GM12892 (cell line): ENCODE data around the gene AGO3.

ENCODE experiments used
- POLR2AphosphoS5 ChIP-seq: IDR thresholded peaks from 2 replicates; pipeline ENCODE4 v1.6.1; 2011; ENCODE audit warnings: low read depth, low read length, control low read depth
- TAF1 ChIP-seq: IDR thresholded peaks from 2 replicates; pipeline ENCODE4 v1.6.1; 2011; ENCODE audit warnings: low read depth, mild to moderate bottlenecking, control low read depth, low read length, borderline replicate concordance

DNA sequence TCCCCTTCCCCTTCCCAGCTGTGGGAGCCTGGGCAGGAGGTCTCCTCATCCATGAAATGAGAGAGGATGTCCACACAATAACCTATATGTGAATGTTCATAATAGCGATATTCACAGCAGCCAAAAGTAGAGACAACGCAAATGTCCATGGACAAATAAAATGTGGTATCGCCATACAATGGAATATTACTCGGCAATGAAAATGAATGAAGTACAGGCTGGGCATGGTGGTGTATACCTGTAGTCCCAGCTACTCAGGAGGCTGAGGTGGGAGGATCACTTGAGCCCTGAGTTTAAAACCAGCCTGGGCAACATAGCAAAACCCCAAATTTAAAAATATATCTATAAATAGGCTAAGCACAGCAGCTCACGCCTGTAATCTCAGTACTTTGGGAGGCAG is 170.6 kb downstream of the AGO3 start:
- TF ChIP-seq POLR2AphosphoS5 (no peak), TAF1 (no peak)
